OCI-LY1 (cell line): Measurements from ENCODE around the gene ZFX.

ENCODE experiments used
- H2AFZ ChIP-seq: fragments of 200-600 bp; sonication (generic), shearing (Covaris generic); 2 replicates; pipeline ENCODE4 v1.6.0; 2014; ENCODE audit warnings: antibody characterized with exemption, mild to moderate bottlenecking, low read length
- H3F3A ChIP-seq: fragments of 200-600 bp; sonication (generic), shearing (Covaris generic); 2 replicates; pipeline ENCODE4 v1.6.0; 2014; ENCODE audit warnings: mild to moderate bottlenecking, antibody characterized with exemption, low read length, moderate library complexity; ENCODE audit not compliant: insufficient read depth
- H3K27ac ChIP-seq: fragments of 200-600 bp; sonication (generic); 2 replicates; pipeline ENCODE4 v1.5.1; 2014; ENCODE audit warnings: low read length, mixed run types, mild to moderate bottlenecking, low read depth; ENCODE audit not compliant: poor library complexity, severe bottlenecking
- H3K27me3 ChIP-seq: fragments of 200-600 bp; sonication (generic); 2 replicates; pipeline ENCODE4 v1.6.0; 2014; ENCODE audit warnings: antibody characterized with exemption, mild to moderate bottlenecking, low read length, moderate library complexity; ENCODE audit not compliant: insufficient read depth
- H3K36me3 ChIP-seq: fragments of 200-600 bp; sonication (generic); 2 replicates; pipeline ENCODE4 v1.6.1; 2014; ENCODE audit warnings: mild to moderate bottlenecking, antibody characterized with exemption, low read length, moderate library complexity, mixed read lengths; ENCODE audit not compliant: insufficient read depth
- H3K4me1 ChIP-seq: fragments of 200-600 bp; sonication (generic); 2 replicates; pipeline ENCODE4 v1.5.1; 2014; ENCODE audit warnings: mild to moderate bottlenecking, low read length, moderate library complexity; ENCODE audit not compliant: insufficient read depth, severe bottlenecking
- H3K4me2 ChIP-seq: fragments of 200-600 bp; sonication (generic), shearing (Covaris generic); 2 replicates; pipeline ENCODE4 v1.6.1; 2014; ENCODE audit warnings: low read length
- H3K4me3 ChIP-seq: fragments of 200-600 bp; sonication (generic); 2 replicates; pipeline ENCODE4 v1.5.1; 2014; ENCODE audit warnings: low read length, low read depth, mild to moderate bottlenecking, mixed read lengths; ENCODE audit not compliant: poor library complexity, severe bottlenecking
- H3K79me2 ChIP-seq: fragments of 200-600 bp; shearing (Covaris generic); 2 replicates; pipeline ENCODE4 v1.6.1; 2016; ENCODE audit warnings: mixed run types, low read length, mixed read lengths; ENCODE audit not compliant: insufficient read depth
- H3K9ac ChIP-seq: fragments of 200-600 bp; sonication (generic), shearing (Covaris generic); 2 replicates; pipeline ENCODE4 v1.6.1; 2014; ENCODE audit warnings: mild to moderate bottlenecking, low read length, mixed read lengths
- H3K9me2 ChIP-seq: fragments of 200-600 bp; sonication (generic), shearing (Covaris generic); 2 replicates; pipeline ENCODE4 v1.6.1; 2014; ENCODE audit warnings: low read depth, mild to moderate bottlenecking, low read length, mixed read lengths
- H3K9me3 ChIP-seq: fragments of 200-600 bp; shearing (Covaris generic); 2 replicates; pipeline ENCODE4 v1.6.1; 2014; ENCODE audit warnings: low read length, mixed read lengths
- H4K20me1 ChIP-seq: fragments of 200-600 bp; sonication (generic), shearing (Covaris generic); 2 replicates; pipeline ENCODE4 v1.6.0; 2016; ENCODE audit warnings: mild to moderate bottlenecking, low read length; ENCODE audit not compliant: insufficient read depth
- CTCF ChIP-seq: fragments of 200-600 bp; sonication (generic), shearing (Covaris generic); IDR thresholded peaks from 2 replicates; pipeline ENCODE4 v1.5.1; 2017; ENCODE audit warnings: mild to moderate bottlenecking, antibody characterized with exemption, low read length, moderate library complexity, mixed read lengths
- EZH2 ChIP-seq: fragments of 200-600 bp; sonication (generic), shearing (Covaris generic); IDR thresholded peaks from 2 replicates; pipeline ENCODE4 v1.8.0; 2017; ENCODE audit warnings: borderline replicate concordance, mixed run types, mild to moderate bottlenecking, antibody characterized with exemption, low read length, moderate library complexity, mixed read lengths

The ZFX gene

GRCh38 chrX:24173115-24173847, 23.8 kb downstream of the ZFX start:
- Histone ChIP-seq H3K4me1 (peaks cover 16% of the 10 kb centered on the region), H3K27ac (no peak overlapping the region), H3K36me3 (peaks cover 41% of the 10 kb centered on the region), H4K20me1 (no peaks in the 10 kb centered on the region), H3K79me2 (peaks cover 43% of the 10 kb centered on the region), H3K9ac (no peak overlapping the region), H2AFZ (no peak overlapping the region), H3F3A (no peaks in the 10 kb centered on the region), H3K4me3 (no peak overlapping the region), H3K9me3 (no peaks in the 10 kb centered on the region), H3K27me3 (no peaks in the 10 kb centered on the region), H3K9me2 (no peaks in the 10 kb centered on the region), H3K4me2 (no peak overlapping the region)
- TF ChIP-seq CTCF (no peak), EZH2 (no peak)

GRCh38 chrX:24175276-24175675, 25.7 kb downstream of the ZFX start:
- Histone ChIP-seq H3K9ac (no peak overlapping the region), H3K27me3 (no peaks in the 10 kb centered on the region), H2AFZ (no peak overlapping the region), H3K79me2 (peaks cover 26% of the 10 kb centered on the region), H3K4me3 (no peak overlapping the region), H3K36me3 (peaks cover 52% of the 10 kb centered on the region), H3K27ac (no peak overlapping the region), H3K4me2 (no peak overlapping the region), H3K4me1 (no peaks in the 10 kb centered on the region), H4K20me1 (no peaks in the 10 kb centered on the region), H3F3A (no peaks in the 10 kb centered on the region), H3K9me3 (no peaks in the 10 kb centered on the region), H3K9me2 (no peaks in the 10 kb centered on the region)
- TF ChIP-seq EZH2 (no peak), CTCF (no peak)

GRCh38 chrX:24178441-24178840, 28.9 kb downstream of the ZFX start:
- H3K4me2 ChIP-seq: no peak overlapping the region
- peaks cover 23% of the 10 kb centered on the region for H3K79me2 ChIP-seq
- peaks cover 56% of the 10 kb centered on the region for H3K36me3 ChIP-seq
- no peaks in the 10 kb centered on the region for H3F3A ChIP-seq
- H3K9ac ChIP-seq: no peak overlapping the region
- no peaks in the 10 kb centered on the region for H3K9me2 ChIP-seq
- no peak overlapping the region for H2AFZ ChIP-seq
- no peaks in the 10 kb centered on the region for H3K9me3 ChIP-seq
- TF ChIP-seq CTCF (no peak), EZH2 (no peak)
- H3K27me3 ChIP-seq: no peaks in the 10 kb centered on the region
- no peak overlapping the region for H3K4me3 ChIP-seq
- H3K27ac ChIP-seq: no peak overlapping the region
- no peaks in the 10 kb centered on the region for H3K4me1 ChIP-seq
- H4K20me1 ChIP-seq: no peaks in the 10 kb centered on the region
